Activated CD8-positive, alpha-beta memory T cell treated with anti-CD3 and anti-CD28 coated beads for 36 hours (primary cell): Measurements from ENCODE around the gene PLG. TPM values are rescaled to one million over a fixed set of nuclear protein-coding genes. Genes with fewer than 3 reads are reported as not detected.
"Not testable (repeated sequence)": the region's sequence is repeated elsewhere in the genome, so short reads cannot be mapped to it uniquely, and the experiment has no call there.

ENCODE experiments used
- CTCF ChIA-PET: fragments of 350-600 bp; sonication (Branson Sonifier 250); formaldehyde crosslinking; loops from one replicate; lab custom pipeline; 2021; ENCODE audit warnings: antibody characterized with exemption; lab: Charles Lee
- POLR2A ChIA-PET: fragments of 350-600 bp; sonication (Branson Sonifier 250); formaldehyde crosslinking; loops from one replicate; lab custom pipeline; 2021; ENCODE audit warnings: antibody characterized with exemption; lab: Charles Lee
- total RNA-seq, 2 experiments: library from RNA; stranded (reverse); gene quantifications; one replicate each; pipeline ENCODE4 v1.2.3, GENCODE V29; 2021

Gene PLG
- total RNA-seq = not detected

DNA sequence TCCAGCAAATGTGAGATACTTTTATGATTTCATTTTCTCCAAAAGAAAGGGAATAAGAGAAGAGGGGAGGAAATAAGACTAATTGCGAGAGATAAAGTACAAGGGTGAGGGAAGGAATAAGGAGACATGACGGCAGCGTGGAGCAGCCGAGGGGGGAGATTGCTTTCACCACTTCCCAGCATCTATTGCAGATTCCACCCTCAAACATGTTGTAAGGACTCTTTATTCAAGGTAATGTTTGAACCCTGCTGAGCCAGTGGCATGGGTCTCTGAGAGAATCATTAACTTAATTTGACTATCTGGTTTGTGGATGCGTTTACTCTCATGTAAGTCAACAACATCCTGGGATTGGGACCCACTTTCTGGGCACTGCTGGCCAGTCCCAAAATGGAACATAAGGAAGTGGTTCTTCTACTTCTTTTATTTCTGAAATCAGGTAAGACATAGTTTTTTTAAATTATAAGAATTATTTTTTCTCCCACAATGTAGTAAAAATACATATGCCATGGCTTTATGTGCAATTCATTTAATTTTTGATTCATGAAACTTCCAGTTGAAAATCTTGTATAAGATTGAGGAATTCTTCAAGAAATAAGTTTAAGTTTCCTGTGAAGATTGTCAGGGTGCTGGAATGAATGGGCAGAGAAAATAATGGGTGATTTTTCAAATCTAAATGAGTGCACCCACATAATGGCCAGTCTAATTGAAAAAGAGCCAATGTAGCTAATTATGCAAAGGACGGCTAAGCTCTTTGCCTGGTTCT lies at the start of gene PLG:
TSS of gene PLG (plus strand) at position 327 of the 763 bp plus-strand sequence. CDS start at position 388, 61 bp downstream.
- POLR2A ChIA-PET = not testable (repeated sequence)

GRCh38 chr6:160659562-160659961 lies 42.5 kb upstream of the PLG start:
- ChIA-PET POLR2A (no interaction called here), CTCF (no interaction called here)

More for the DNA sequence above, at the start of gene PLG:
- CTCF ChIA-PET = not testable (repeated sequence)

DNA sequence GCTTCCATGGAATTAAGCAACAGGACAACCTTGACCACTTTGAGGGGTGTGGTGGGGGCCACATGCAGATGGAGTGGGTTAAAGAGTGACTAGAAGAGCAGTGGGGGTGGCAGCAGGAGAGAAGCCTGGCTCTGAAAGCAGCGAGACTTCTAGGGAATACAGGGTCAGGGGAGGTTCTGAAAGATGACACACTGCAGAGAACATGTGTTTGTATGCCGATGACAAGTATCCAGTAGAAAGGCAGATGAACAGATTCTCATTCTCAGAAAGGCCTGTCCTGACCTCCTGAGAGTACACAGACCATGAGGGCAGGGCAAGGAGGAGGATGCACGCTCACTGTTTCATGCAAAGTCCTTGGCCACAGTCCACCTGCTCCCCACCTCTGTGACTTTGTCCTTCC lies 40.8 kb upstream of the PLG start:
- ChIA-PET POLR2A (no interaction called here), CTCF (interaction anchor here (0.6 kb wide), 1 partner anchor 16 kb away, joined by 4 read pairs; no protein-coding TSS in a partner anchor)

DNA sequence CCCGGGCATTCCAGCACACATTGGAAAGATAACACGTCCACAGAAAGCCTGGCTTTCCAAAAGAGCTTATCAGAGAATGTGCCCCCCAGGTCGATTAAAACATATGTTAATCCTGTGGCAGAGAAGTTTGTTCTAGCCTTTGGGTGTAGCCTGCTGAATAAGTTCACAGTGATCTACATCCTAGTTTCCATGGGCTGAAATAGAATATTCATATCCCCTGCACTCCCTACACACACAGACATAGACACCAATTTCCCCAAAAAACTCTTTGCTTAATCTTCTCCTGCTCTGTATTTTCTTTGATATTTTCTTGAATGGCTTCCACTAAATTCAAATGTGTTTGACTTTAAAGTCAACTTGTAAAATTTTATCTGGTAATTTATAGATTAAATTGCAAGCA lies 39.6 kb upstream of the PLG start:
- ChIA-PET POLR2A (no interaction called here), CTCF (no interaction called here)

GRCh38 chr6:160662842-160663241 lies 39.2 kb upstream of the PLG start:
- POLR2A ChIA-PET = no interaction called here
- CTCF ChIA-PET = no interaction called here

DNA sequence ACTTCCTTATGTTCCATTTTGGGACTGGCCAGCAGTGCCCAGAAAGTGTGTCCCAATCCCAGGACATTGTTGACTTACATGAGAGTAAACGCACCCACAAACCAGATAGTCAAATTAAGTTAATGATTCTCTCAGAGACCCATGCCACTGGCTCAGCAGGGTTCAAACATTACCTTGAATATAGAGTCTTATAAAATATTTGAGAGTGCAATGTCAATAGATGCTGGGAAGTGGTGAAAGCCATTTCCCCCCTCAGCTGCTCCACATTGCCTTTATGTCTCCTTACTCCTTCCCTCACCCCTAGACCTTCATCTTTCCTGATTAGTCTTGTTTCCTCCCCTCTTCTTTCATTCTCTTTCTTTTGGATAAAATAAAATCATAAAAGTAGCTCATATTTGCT lies 37.8 kb upstream of the PLG start, which contains the start of gene LPA:
TSS of gene LPA (minus strand) at position 78 of the 400 bp plus-strand sequence. CDS start at position 17, 61 bp downstream.
- POLR2A ChIA-PET, CTCF ChIA-PET: not testable (repeated sequence)

DNA sequence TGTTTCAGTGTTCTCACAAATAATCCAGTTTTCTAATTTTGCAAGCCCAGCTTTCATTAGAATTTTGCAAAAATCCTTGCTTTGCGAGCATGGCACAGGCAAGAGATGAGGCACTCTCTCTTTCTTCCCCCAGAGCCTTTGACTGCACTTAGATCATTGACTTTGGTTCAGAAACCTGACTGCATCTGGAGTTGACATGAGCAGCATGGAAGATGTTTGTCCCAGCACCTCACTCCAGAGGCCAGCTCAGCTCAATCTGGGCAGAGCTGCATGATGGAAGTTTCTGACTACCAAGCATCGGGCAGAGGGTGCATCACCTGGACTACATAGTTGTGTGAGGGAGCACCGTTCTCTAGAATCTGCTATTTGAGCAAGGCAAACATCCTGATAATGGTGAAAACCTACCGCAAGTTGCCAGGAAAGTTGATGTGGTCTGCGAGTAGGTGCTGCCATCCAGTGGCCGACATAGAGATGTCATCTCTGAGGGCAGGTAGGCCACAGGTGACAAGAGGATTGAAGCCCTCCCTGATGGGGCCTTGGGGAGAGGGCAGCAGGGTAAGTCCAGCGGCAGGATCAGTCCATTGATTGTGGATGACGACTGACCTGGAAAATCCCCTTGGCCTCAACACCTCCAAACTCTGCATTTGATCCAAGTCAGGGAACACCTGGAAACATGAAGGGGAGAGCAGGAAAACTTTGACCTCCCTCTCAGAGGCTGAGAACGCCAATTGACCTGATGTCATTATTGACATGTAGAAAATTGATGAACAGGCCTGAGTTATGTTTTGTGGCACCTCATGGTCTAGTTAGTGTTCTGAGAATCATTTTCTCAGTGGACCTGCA lies 34.2 kb upstream of the PLG start:
- ChIA-PET POLR2A (no interaction called here), CTCF (interaction anchor here (0.7 kb wide), 1 partner anchor 11 kb away, joined by 3 read pairs; no protein-coding TSS in a partner anchor)

DNA sequence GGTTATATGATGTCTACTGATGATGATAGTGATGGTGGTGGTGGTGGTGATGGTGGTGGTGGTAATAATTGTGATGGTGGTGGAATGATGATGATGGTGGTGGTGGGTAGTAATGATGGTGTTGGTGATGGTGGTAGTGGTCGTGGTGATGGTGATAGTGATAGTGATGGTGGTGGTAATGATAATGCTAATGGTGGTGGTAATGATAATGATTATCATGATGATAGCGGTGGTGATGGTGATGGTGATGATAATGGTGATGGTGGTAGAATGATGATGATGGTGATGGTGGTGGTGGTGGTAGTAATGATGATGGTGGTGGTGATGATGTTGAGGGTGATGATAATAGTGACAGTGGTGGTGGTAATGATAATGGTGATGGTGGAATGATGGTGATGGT lies 33.5 kb upstream of the PLG start:
- ChIA-PET POLR2A (no interaction called here), CTCF (no interaction called here)

GRCh38 chr6:160676418-160676817 lies 25.6 kb upstream of the PLG start:
- CTCF ChIA-PET, POLR2A ChIA-PET: not testable (repeated sequence)

GRCh38 chr6:160678230-160678629 lies 23.8 kb upstream of the PLG start:
- POLR2A ChIA-PET = no interaction called here
- CTCF ChIA-PET = no interaction called here

- POLR2A ChIA-PET = no interaction called here
- CTCF ChIA-PET = no interaction called here
These were observed 23.2 kb upstream of the PLG start for GRCh38 chr6:160678744-160679401.

DNA sequence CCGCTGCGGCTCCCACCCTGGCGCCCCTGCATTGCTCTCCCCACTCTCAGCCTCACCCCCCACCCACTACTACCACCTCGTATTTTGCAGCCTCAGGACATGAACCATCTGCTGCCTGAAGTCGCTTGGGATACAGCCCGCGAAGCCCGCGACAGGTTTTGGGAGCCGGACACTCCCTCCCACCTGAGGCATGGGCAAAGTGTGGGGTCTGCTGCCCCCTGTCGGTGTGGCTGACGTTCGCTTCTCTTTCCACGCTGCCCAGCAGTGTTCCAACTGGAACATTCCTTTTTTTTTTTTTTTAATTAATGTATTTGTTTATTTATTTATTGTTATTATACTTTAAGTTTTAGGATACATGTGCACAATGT lies 22.7 kb upstream of the PLG start:
- POLR2A ChIA-PET = no interaction called here
- CTCF ChIA-PET = no interaction called here

- POLR2A ChIA-PET, CTCF ChIA-PET: not testable (repeated sequence)
These were observed 16.8 kb upstream of the PLG start for GRCh38 chr6:160685101-160685761.

GRCh38 chr6:160685762-160686450 lies 16.1 kb upstream of the PLG start:
- CTCF ChIA-PET = no interaction called here

DNA sequence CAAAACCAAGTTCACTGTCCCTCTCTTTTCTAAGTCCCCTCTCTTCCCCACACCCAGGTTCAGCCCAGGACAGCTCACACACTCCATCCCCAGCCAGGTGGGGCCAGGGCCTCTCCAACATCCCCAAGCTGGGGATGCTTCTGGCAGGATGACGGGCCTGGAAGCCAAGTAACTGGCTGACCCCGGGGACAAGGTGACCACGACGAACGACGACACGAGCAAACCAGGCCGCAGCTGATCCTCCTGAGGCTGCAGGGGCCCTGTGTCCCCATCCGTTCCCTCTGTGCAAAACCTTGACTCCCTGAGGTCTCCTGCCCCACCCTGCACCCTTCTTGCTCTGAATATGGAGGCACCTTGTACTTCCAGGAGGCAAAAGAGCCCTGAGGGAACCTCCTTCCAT lies 11.6 kb upstream of the PLG start:
- ChIA-PET POLR2A (no interaction called here), CTCF (no interaction called here)

More at GRCh38 chr6:160685762-160686450, 16.1 kb upstream of the PLG start:
- POLR2A ChIA-PET = no interaction called here

DNA sequence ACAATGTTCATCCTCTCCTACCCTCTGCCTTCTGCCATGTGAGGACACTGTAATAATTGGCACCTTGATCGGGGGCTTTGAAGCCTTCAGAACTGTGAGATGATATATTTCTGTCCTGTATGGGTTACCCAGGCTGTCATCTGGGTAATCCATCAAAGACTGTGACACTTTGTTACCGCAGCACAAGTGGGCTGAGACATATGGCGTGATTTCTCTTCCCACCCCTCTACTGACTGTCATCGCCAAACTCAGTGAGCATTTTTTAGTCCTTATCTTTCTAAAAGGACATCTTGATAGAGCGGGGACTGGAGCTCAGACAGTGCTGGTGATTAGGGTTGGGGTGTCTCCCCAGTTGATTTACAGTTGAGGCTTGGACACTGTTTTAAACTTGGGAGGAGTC lies 10.4 kb upstream of the PLG start:
- POLR2A ChIA-PET = no interaction called here
- CTCF ChIA-PET = no interaction called here

GRCh38 chr6:160692369-160692959 lies 9.6 kb upstream of the PLG start:
- ChIA-PET CTCF (no interaction called here), POLR2A (no interaction called here)

- POLR2A ChIA-PET, CTCF ChIA-PET: not testable (repeated sequence)
These were observed 7.0 kb upstream of the PLG start for GRCh38 chr6:160695025-160695424.

GRCh38 chr6:160695622-160696021 lies 6.4 kb upstream of the PLG start:
- POLR2A ChIA-PET, CTCF ChIA-PET: not testable (repeated sequence)
